ENCODE data around the gene PKD2. TPM values are rescaled to one million over a fixed set of nuclear protein-coding genes. Genes with fewer than 3 reads are reported as not detected.
A peak's percentile ranks its signal among the peaks of the same experiment; 100 is the strongest.

PKD2 gene
- total and polyA plus RNA-seq, 2 donors (not counting 1 experiment from before 2014, with no cell fraction given): 1.8 to 5.8 TPM

GRCh38 chr4:87974856-87975462, 32.5 kb upstream of the PKD2 start:
- H3K4me1 ChIP-seq (ENCODE audit: control insufficient read depth in 2 of 2, insufficient read depth in 2 of 2, low read length in 2 of 2): peaks cover 4 to 5% of the 10 kb centered on the region in 2 donors
- intact Hi-C loops (cut with micrococcal nuclease): no loop called here
- ChIA-PET CTCF (interaction anchor here (1.0 to 2.3 kb wide), 4 partner anchors 11 to 128 kb away, joined by 3 to 9 read pairs (median 4); no protein-coding TSS in a partner anchor), POLR2A (no interaction called here)
- peak overlapping the region; percentile 38 for H3K4me2 ChIP-seq (replicated peaks; ENCODE audit: low read depth, low read length, poor library complexity, severe bottlenecking)
- peak overlapping the region; percentile 55 for H3K4me3 Mint-ChIP-seq
- no peak overlapping the region for H3K27ac Mint-ChIP-seq
- WGBS (ENCODE audit: insufficient coverage): no CpG with 5 or more reads among the region's 6 CpGs
- peaks cover 22% of the 10 kb centered on the region for H3K27me3 Mint-ChIP-seq
- ATAC-seq (ENCODE audit: low read depth): no peak
- no peak overlapping the region for H3K9ac ChIP-seq (ENCODE audit: low read length)
- no peak for TF ChIP-seq CTCF (IDR thresholded peaks at IDR 0.05)
- TF ChIP-seq EZH2 (IDR thresholded peaks at IDR 0.05; ENCODE audit: borderline replicate concordance, insufficient read depth, low read depth, low read length, poor library complexity, severe bottlenecking): no peak
- no peaks in the 10 kb centered on the region for H4K20me1 ChIP-seq (ENCODE audit: control insufficient read depth, insufficient read depth, low read length, poor library complexity, severe bottlenecking)
- H3K27me3 ChIP-seq (replicated peaks in 1 of 4; ENCODE audit: control extremely low read depth in 1 of 4, control insufficient read depth in 3 of 4, insufficient read depth in 4 of 4, low read length in 3 of 4): peaks cover 0 to 5% (median 4%) of the 10 kb centered on the region in 4 experiments
- H3K36me3 ChIP-seq (replicated peaks in 1 of 2; ENCODE audit: control extremely low read depth in 1 of 2, control insufficient read depth in 1 of 2, extremely low read depth in 1 of 2, insufficient read depth in 2 of 2, low read length in 1 of 2): no peaks in the 10 kb centered on the region
- H3K79me2 ChIP-seq (ENCODE audit: control insufficient read depth, insufficient read depth, low read length): no peaks in the 10 kb centered on the region
- H3K27ac ChIP-seq (ENCODE audit: low read length in 2 of 2): no peak overlapping the region
- H3K4me3 ChIP-seq (ENCODE audit: control extremely low read depth in 1 of 5, extremely low read depth in 1 of 5, insufficient read depth in 1 of 5, low read depth in 2 of 5, low read length in 4 of 5): no peak overlapping the region
- peaks cover 7% of the 10 kb centered on the region for H3K4me1 Mint-ChIP-seq
- no peaks in the 10 kb centered on the region for H3K9me3 ChIP-seq (ENCODE audit: control extremely low read depth in 1 of 3, control insufficient read depth in 2 of 3, insufficient read depth in 1 of 3, low read length in 2 of 3)
- no peak for DNase-seq
- no peak overlapping the region for H2AFZ ChIP-seq (ENCODE audit: insufficient read depth, low read depth, low read length, poor library complexity, severe bottlenecking)
- H3K9me3 Mint-ChIP-seq (ENCODE audit: insufficient read depth): no peaks in the 10 kb centered on the region

GRCh38 chr4:87975466-87975865, 32.0 kb upstream of the PKD2 start, which contains the start of gene SPP1:
SPP1 (plus strand) TSS chr4:87975714; CDS start chr4:87976896, 1,182 bp downstream.
- no peak within 1 kb of the TSS for H3K9ac ChIP-seq (ENCODE audit: low read length)
- peak within 1 kb of the TSS in 1 of 5 experiments; percentile 7 for H3K4me3 ChIP-seq (ENCODE audit: control extremely low read depth in 1 of 5, extremely low read depth in 1 of 5, insufficient read depth in 1 of 5, low read depth in 2 of 5, low read length in 4 of 5)
- H3K4me1 Mint-ChIP-seq: peaks cover 7% of the 10 kb centered on the region
- DNase-seq: peak; percentile 21
- TF ChIP-seq EZH2 (IDR thresholded peaks at IDR 0.05; ENCODE audit: borderline replicate concordance, insufficient read depth, low read depth, low read length, poor library complexity, severe bottlenecking) (no peak), CTCF (IDR thresholded peaks at IDR 0.05) (no peak)
- no peaks in the 10 kb centered on the region for H3K79me2 ChIP-seq (ENCODE audit: control insufficient read depth, insufficient read depth, low read length)
- H2AFZ ChIP-seq (ENCODE audit: insufficient read depth, low read depth, low read length, poor library complexity, severe bottlenecking): no peak within 1 kb of the TSS
- 0% methylated on average over 5 of the region's 8 CpGs for WGBS (ENCODE audit: insufficient coverage)
- H3K27ac ChIP-seq (ENCODE audit: low read length in 2 of 2): no peak within 1 kb of the TSS
- ChIA-PET CTCF (interaction anchor here (1.0 to 2.3 kb wide), 3 partner anchors 12 to 128 kb away, joined by 3 to 9 read pairs (median 4); no protein-coding TSS in a partner anchor), POLR2A (no interaction called here)
- H3K4me3 Mint-ChIP-seq: peak within 1 kb of the TSS; percentile 55
- H4K20me1 ChIP-seq (ENCODE audit: control insufficient read depth, insufficient read depth, low read length, poor library complexity, severe bottlenecking): no peaks in the 10 kb centered on the region
- H3K27ac Mint-ChIP-seq: no peak within 1 kb of the TSS
- peaks cover 0 to 5% (median 4%) of the 10 kb centered on the region in 4 experiments for H3K27me3 ChIP-seq (replicated peaks in 1 of 4; ENCODE audit: control extremely low read depth in 1 of 4, control insufficient read depth in 3 of 4, insufficient read depth in 4 of 4, low read length in 3 of 4)
- H3K36me3 ChIP-seq (replicated peaks in 1 of 2; ENCODE audit: control extremely low read depth in 1 of 2, control insufficient read depth in 1 of 2, extremely low read depth in 1 of 2, insufficient read depth in 2 of 2, low read length in 1 of 2): no peaks in the 10 kb centered on the region
- ATAC-seq (ENCODE audit: low read depth): peak; percentile 28
- H3K9me3 Mint-ChIP-seq (ENCODE audit: insufficient read depth): no peaks in the 10 kb centered on the region
- H3K4me1 ChIP-seq (ENCODE audit: control insufficient read depth in 2 of 2, insufficient read depth in 2 of 2, low read length in 2 of 2): peaks cover 4 to 5% of the 10 kb centered on the region in 2 donors
- H3K9me3 ChIP-seq (ENCODE audit: control extremely low read depth in 1 of 3, control insufficient read depth in 2 of 3, insufficient read depth in 1 of 3, low read length in 2 of 3): no peaks in the 10 kb centered on the region
- peak within 1 kb of the TSS; percentile 38 for H3K4me2 ChIP-seq (replicated peaks; ENCODE audit: low read depth, low read length, poor library complexity, severe bottlenecking)
- intact Hi-C loops (cut with micrococcal nuclease): no loop called here
- peaks cover 19% of the 10 kb centered on the region for H3K27me3 Mint-ChIP-seq
